Midbrain (tissue), 1 donor: ENCODE measurements around the gene SNAPC2.

Experiments
- DNase-seq: peaks from one replicate; lab custom pipeline; 2025; lab: John Stamatoyannopoulos, UW

SNAPC2 gene

GRCh38 chr19:7968008-7968795 lies 48.1 kb downstream of the SNAPC2 start:
- DNase-seq, result no peak

GRCh38 chr19:7968796-7969554 lies 48.8 kb downstream of the SNAPC2 start:
- no peak for DNase-seq

- DNase-seq, result no peak
Measured at GRCh38 chr19:7969555-7969939, 49.4 kb downstream of the SNAPC2 start.

GRCh38 chr19:7970716-7971448 lies 50.7 kb downstream of the SNAPC2 start:
- DNase-seq, result peak; percentile 8

GRCh38 chr19:7971553-7972520 lies 51.7 kb downstream of the SNAPC2 start:
- DNase-seq, result no peak
